Neural cell (in vitro differentiated cells): Measurements from ENCODE around the gene SAMD8. TPM values are rescaled to one million over a fixed set of nuclear protein-coding genes. Genes with fewer than 3 reads are reported as not detected.

Experiments used
- H2AFZ ChIP-seq: fragments of 200-600, 300-800 bp; sonication (generic), shearing (Covaris generic); 2 replicates; pipeline ENCODE4 v1.6.0; 2014; ENCODE audit warnings: low read depth, mild to moderate bottlenecking, antibody characterized with exemption, low read length, moderate library complexity
- H3F3A ChIP-seq: fragments of 200-600 bp; shearing (Covaris generic); 2 replicates; pipeline ENCODE4 v1.6.1; 2016; ENCODE audit warnings: mild to moderate bottlenecking, moderate library complexity, mixed read lengths, antibody characterized with exemption, low read length; ENCODE audit not compliant: insufficient read depth, poor library complexity, severe bottlenecking
- H3K27ac ChIP-seq: fragments of 200-600, 300-800 bp; sonication (generic), shearing (Covaris generic); 2 replicates; pipeline ENCODE4 v1.5.1; 2014; ENCODE audit warnings: mild to moderate bottlenecking, low read length, moderate library complexity
- H3K27me3 ChIP-seq: fragments of 300-800, 200-600 bp; sonication (generic), shearing (Covaris generic); 2 replicates; pipeline ENCODE4 v1.6.0; 2014; ENCODE audit warnings: mild to moderate bottlenecking, low read depth, low read length, moderate library complexity; ENCODE audit not compliant: insufficient read depth
- H3K36me3 ChIP-seq: fragments of 300-800, 200-600 bp; sonication (generic), shearing (Covaris generic); 2 replicates; pipeline ENCODE4 v1.5.1; 2014; ENCODE audit warnings: mild to moderate bottlenecking, antibody characterized with exemption, low read length, moderate library complexity; ENCODE audit not compliant: insufficient read depth
- H3K4me2 ChIP-seq: fragments of 300-800, 200-600 bp; sonication (generic), shearing (Covaris generic); 2 replicates; pipeline ENCODE4 v1.6.0; 2014; ENCODE audit warnings: mild to moderate bottlenecking, low read length
- H3K4me3 ChIP-seq: fragments of 300-800, 200-600 bp; sonication (generic), shearing (Covaris generic); 2 replicates; pipeline ENCODE4 v1.5.1; 2014; ENCODE audit warnings: mild to moderate bottlenecking, low read length, moderate library complexity
- H3K79me2 ChIP-seq: fragments of 200-600 bp; shearing (Covaris generic); replicated peaks from 2 replicates; pipeline ENCODE4 v1.6.0; 2014; ENCODE audit warnings: mild to moderate bottlenecking, low read length, moderate library complexity; ENCODE audit not compliant: insufficient read depth
- H3K9ac ChIP-seq: fragments of 300-800, 200-600 bp; sonication (generic), shearing (Covaris generic); 2 replicates; pipeline ENCODE4 v1.6.1; 2016; ENCODE audit warnings: mild to moderate bottlenecking, low read length, mixed read lengths
- H3K9me2 ChIP-seq: fragments of 200-600 bp; shearing (Covaris generic); 2 replicates; pipeline ENCODE4 v1.6.1; 2016; ENCODE audit warnings: mild to moderate bottlenecking, low read length, mixed read lengths; ENCODE audit not compliant: insufficient read depth
- H3K9me3 ChIP-seq: fragments of 200-600, 300-800 bp; sonication (generic), shearing (Covaris generic); 2 replicates; pipeline ENCODE4 v1.6.1; 2016; ENCODE audit warnings: mild to moderate bottlenecking, mixed run types, low read length, moderate library complexity, mixed read lengths
- H4K20me1 ChIP-seq: fragments of 200-600 bp; shearing (Covaris generic); 2 replicates; pipeline ENCODE4 v1.6.1; 2016; ENCODE audit warnings: mild to moderate bottlenecking, mixed run types; ENCODE audit not compliant: insufficient read depth
- CTCF ChIP-seq: fragments of 450-650 bp; IDR thresholded peaks from 2 replicates; pipeline ENCODE4 v1.5.1; 2014; ENCODE audit warnings: antibody characterized with exemption, mild to moderate bottlenecking, moderate library complexity; ENCODE audit not compliant: poor library complexity, severe bottlenecking
- EP300 ChIP-seq: fragments of 450-650 bp; conservative IDR thresholded peaks from 2 replicates; pipeline ENCODE4 v1.6.1; 2014; ENCODE audit warnings: antibody characterized with exemption, mild to moderate bottlenecking, moderate library complexity; ENCODE audit not compliant: poor library complexity, severe bottlenecking
- EZH2 ChIP-seq: fragments of 200-600, 300-800 bp; shearing (Covaris generic), sonication (generic); IDR thresholded peaks from 2 replicates; pipeline ENCODE4 v1.6.1; 2014; ENCODE audit warnings: antibody characterized with exemption, low read length, borderline replicate concordance, mild to moderate bottlenecking; ENCODE audit not compliant: insufficient read depth, poor library complexity, severe bottlenecking
- MXI1 ChIP-seq: fragments of 450-650 bp; conservative IDR thresholded peaks from 2 replicates; pipeline ENCODE4 v1.6.1; 2014; ENCODE audit warnings: antibody characterized with exemption, mild to moderate bottlenecking; ENCODE audit not compliant: poor library complexity, severe bottlenecking
- POLR2AphosphoS5 ChIP-seq: IDR thresholded peaks from 2 replicates; pipeline ENCODE4 v1.6.1; 2012
- RAD21 ChIP-seq: fragments of 450-650 bp; conservative IDR thresholded peaks from 2 replicates; pipeline ENCODE4 v1.6.1; 2014; ENCODE audit warnings: antibody characterized with exemption, mild to moderate bottlenecking, moderate library complexity
- REST ChIP-seq: IDR thresholded peaks from 2 replicates; pipeline ENCODE4 v1.6.1; 2012; ENCODE audit warnings: borderline replicate concordance
- SMC3 ChIP-seq: fragments of 450-650 bp; conservative IDR thresholded peaks from 2 replicates; pipeline ENCODE4 v1.6.1; 2014; ENCODE audit warnings: antibody characterized with exemption, mild to moderate bottlenecking, moderate library complexity; ENCODE audit not compliant: poor library complexity
- TAF1 ChIP-seq: IDR thresholded peaks from 2 replicates; pipeline ENCODE4 v1.6.1; 2012; ENCODE audit warnings: low read depth
- polyA plus RNA-seq: library from polyadenylated mRNA; depleted of rRNA; stranded (reverse); fragments of >200 nt; gene quantifications from 2 replicates; pipeline ENCODE4 v1.2.3, GENCODE V29; 2014

SAMD8 gene
- polyA plus RNA-seq, 1 donor from 2014 or later: 32.9 TPM

- H3K9ac ChIP-seq: peak overlapping the region; percentile 97
- peak overlapping the region; percentile 97 for H3K27ac ChIP-seq
- H3K4me3 ChIP-seq: peak overlapping the region; percentile 83
- peaks cover 22% of the 10 kb centered on the region for H3K79me2 ChIP-seq
- TF ChIP-seq POLR2AphosphoS5 (no peak), TAF1 (no peak), CTCF (no peak), RAD21 (no peak)
- no peaks in the 10 kb centered on the region for H3F3A ChIP-seq
- H3K9me2 ChIP-seq: no peaks in the 10 kb centered on the region
- no peaks in the 10 kb centered on the region for H3K36me3 ChIP-seq
- peak overlapping the region; percentile 91 for H3K4me2 ChIP-seq
- H4K20me1 ChIP-seq: no peaks in the 10 kb centered on the region
- peak overlapping the region; percentile 82 for H2AFZ ChIP-seq
- H3K27me3 ChIP-seq: no peaks in the 10 kb centered on the region
- no peaks in the 10 kb centered on the region for H3K9me3 ChIP-seq
These were observed 97.8 kb downstream of the SAMD8 start for GRCh38 chr10:75209086-75209920.

GRCh38 chr10:75209921-75210281 lies 98.4 kb downstream of the SAMD8 start:
- Histone ChIP-seq H3K27me3 (no peaks in the 10 kb centered on the region), H3F3A (no peaks in the 10 kb centered on the region), H3K36me3 (no peaks in the 10 kb centered on the region), H3K9me3 (no peaks in the 10 kb centered on the region), H3K9me2 (no peaks in the 10 kb centered on the region), H3K27ac (peak overlapping the region; percentile 97), H3K4me2 (peak overlapping the region; percentile 91), H3K9ac (peak overlapping the region; percentile 97), H2AFZ (peak overlapping the region; percentile 82), H3K79me2 (peaks cover 22% of the 10 kb centered on the region), H3K4me3 (peak overlapping the region; percentile 83), H4K20me1 (no peaks in the 10 kb centered on the region)
- TF ChIP-seq MXI1: no peak
- TF ChIP-seq RAD21: no peak
- no peak for TF ChIP-seq POLR2AphosphoS5
- no peak for TF ChIP-seq TAF1

- no peaks in the 10 kb centered on the region for H3K36me3 ChIP-seq
- TF ChIP-seq EZH2 (no peak), RAD21 (no peak), TAF1 (peak; percentile 54), MXI1 (peak; percentile 84), REST (peak; percentile 61), SMC3 (peak; percentile 63), POLR2AphosphoS5 (peak; percentile 82), CTCF (peak; percentile 8), EP300 (peak; percentile 81)
These were observed 99.0 kb downstream of the SAMD8 start, which contains the start of gene VDAC2 for GRCh38 chr10:75210282-75211006. VDAC2 (plus strand) TSS chr10:75210796; CDS start chr10:75211159, 363 bp downstream.

More at GRCh38 chr10:75210282-75211006, 99.0 kb downstream of the SAMD8 start, which contains the start of gene VDAC2:
- no peaks in the 10 kb centered on the region for H3K27me3 ChIP-seq
- H3K79me2 ChIP-seq: peaks cover 22% of the 10 kb centered on the region
- no peaks in the 10 kb centered on the region for H4K20me1 ChIP-seq
- H3K4me2 ChIP-seq: peak within 1 kb of the TSS; percentile 93
- peak within 1 kb of the TSS; percentile 83 for H3K4me3 ChIP-seq
- no peaks in the 10 kb centered on the region for H3K9me2 ChIP-seq
- peak within 1 kb of the TSS; percentile 82 for H2AFZ ChIP-seq
- H3K27ac ChIP-seq: peak within 1 kb of the TSS; percentile 97
- no peaks in the 10 kb centered on the region for H3K9me3 ChIP-seq
- peak within 1 kb of the TSS; percentile 97 for H3K9ac ChIP-seq
- no peaks in the 10 kb centered on the region for H3F3A ChIP-seq
